Activated CD4-positive, alpha-beta T cell treated with anti-CD3 and anti-CD28 coated beads, Interleukin-2, amount 50 U/mL, for 4 hours (primary cell): ENCODE results near the gene CPA2.

Source experiments
- DNase-seq, 2 experiments: peaks; one replicate each; pipeline ENCODE4 v3.0.0-alpha.2; 2020

The CPA2 gene

DNA sequence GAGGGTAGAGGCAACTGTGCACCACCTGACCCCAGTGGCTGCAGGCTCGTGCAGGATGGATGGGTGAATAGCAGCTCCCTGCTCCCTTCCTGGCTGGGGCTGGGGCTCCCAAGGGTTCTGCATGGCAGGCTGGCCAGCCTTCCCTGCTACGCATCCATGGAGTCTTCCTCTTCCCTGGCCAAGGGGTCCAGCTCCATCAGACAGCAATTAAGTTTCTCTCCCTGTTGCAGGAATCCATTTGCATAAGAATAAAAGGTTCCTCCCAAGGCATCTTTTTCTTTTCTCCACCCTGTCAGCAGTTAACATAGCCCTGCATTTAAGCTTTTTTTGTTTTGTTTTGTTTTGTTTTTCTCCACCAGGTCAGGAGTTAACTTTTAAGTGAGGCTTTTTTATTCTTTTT, 10.0 kb upstream of the CPA2 start:
- DNase-seq = no peak

DNA sequence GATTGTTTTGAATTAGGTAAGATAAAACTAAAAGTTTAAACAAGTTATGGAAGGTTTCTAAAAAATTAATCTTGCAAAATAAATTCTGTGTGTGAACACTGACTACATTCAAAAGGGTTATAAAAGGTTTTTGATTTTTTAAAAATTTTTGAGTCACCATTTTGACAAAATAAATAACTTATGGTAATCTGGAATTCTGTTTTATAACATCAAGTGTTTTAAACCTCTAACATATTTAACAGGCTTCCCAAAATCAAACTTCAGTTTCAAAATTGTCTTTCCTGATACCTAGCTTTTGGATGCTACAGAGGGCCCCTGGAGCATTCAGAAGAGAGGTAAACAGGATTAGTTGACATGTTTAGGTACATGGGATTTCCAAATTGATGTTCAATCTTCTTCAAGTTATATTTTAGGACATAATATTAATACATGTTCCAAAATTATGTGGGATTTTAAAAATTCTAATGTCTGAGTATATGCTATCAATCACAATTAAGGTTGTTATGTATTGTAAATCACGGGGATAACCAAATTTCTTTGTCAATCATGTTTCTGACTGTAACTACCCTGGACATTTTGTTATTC, 8.1 kb upstream of the CPA2 start:
- no peak for DNase-seq

DNA sequence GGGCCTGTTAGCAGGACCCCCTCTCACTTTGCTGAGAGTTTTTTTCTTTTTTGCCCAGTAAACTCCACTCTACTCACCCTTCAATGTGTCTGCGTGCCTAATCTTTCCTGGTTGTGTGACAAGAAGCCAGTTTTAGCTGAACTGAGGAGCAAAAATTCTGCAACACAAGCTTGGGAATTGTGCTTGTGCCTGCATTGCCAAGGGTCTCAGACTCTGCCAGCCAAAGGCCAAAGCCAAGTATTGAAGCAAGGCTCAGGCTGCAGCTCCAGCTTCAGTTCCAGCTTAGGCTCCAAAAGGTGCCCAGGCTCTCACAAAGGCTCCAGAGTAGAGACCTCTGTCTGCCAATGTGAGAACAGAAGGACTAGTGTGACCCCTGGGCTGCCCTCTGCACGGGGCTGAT, 4.2 kb upstream of the CPA2 start:
- DNase-seq = no peak

DNA sequence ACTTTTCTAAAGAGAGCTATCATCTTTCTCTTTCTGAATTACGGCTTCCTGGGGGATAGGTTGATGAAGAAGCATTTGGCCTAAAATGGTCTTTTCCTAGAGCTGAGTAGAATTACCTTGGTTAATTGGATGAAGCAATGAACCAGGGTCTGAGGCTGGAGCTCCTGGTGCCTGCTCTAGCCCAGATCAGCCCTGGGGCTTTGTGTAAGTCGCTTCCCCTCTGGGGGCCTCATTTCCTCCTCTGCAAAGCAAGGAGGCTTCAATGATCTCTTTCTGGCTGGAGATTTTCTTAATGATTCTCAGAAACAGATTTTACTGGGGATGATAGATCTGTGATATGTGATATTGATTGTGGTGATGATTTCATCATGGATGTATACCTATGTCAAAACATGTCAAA, 3.5 kb upstream of the CPA2 start:
- no peak for DNase-seq

DNA sequence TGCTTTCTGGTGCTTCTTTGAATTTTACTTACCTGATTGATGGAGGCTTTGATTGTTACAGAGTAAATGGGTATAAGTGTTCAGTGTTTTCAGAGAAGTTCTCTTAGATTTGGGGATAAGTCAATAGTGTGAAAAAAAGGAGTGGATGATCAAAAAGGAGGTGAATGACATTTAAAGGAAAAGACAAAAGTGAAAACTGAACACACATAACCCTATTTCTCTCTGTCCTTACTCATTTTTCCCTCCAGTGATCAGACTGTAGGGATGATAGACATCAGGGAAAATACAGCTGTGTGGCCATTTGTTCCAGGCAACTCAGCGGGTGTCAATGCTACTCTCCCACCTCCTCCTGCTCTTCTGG, 278 bp downstream of the CPA2 start:
- DNase-seq = no peak

DNA sequence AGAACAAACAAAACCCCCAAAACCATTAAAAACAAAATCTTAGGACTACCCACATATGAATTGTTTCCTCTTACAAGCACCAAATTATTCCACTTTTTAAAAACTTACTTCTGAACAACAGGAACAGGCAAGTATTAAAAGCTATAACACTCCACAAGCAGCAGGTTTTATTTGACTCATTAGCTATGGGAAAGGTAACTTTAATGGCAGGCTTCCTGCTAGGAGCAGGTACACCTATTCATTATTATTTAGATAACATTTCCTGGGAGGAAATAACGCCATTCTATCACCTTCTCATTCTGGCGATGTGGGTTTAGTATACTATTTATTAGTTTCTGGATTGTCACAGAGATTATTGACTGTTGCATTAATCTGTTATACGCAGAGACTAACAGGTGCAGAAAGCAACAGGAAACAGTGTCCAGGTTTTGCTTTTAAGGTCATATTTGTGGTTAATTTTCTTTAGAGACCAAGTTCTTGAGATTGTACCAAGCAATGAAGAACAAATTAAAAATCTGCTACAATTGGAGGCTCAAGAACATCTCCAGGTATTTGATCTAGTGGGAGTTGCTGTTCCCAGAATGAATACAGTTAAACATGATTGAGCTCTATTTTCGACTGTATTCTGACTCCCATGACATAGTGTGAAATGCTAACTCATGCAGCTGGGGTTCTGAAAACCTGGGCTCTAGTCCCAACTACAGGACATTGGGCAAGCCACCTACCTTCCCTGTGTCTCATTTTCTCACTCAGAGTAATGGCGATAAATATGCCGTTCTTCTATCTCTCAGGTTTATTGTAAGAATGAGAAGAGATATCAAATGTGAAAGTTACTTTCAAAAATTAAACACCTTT, 2.0 kb downstream of the CPA2 start:
- DNase-seq = no peak

DNA sequence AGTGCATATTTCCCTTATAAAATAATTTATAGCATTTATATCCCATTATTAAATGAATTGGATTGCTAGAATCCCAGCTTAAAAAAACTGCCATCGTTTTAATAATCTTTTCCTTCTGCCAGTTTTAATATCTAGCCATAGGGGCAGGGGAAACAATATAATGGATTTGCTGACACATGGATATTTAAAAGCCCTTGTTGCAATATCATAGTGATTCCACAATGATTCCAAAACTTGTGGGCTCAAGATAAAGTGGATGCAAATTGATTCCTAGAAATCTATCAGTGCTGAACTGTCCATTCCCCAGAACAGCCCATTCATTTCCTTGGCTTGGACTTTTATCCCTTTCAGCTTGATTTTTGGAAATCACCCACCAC, 2.6 kb downstream of the CPA2 start:
- no peak for DNase-seq

DNA sequence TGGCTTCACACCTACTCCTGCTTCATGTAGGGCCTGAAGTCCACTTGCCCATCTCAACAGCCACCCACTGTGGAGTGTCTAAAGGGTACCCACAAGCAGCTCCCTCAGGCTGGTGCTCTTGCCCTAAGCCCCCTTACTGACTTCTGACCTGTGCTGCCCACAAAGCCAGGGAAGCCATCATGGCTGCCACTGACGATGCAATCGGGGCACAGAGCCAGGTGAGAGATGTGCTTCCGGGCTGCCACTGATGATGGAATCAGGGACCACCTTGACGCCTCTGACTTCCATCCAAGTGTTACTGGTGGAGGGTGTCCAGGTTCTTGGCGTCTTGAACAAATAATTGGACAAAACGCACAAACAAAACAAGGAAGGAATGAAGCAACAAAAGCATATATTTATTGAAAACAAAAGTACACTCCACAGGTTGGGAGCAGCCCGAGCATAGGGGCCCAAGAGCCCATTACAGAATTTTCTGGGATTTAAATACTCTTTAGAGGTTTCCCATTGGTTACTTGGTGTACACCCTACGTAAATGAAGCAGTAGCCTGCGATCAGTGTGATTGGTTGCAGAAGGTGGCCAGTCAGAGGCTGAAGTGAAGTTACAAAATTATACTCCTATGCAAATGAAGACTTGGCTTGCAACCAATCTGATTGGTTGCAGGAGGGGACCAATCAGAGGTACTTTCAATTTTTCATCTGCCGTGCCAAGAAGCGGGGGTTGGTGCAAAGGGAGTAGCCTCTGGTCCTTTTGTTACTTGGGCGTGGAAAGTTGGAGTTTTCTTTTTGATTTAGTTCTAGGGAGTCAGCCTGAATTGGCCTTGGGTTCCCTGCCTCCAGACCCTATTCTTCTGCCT, 4.5 kb downstream of the CPA2 start:
- no peak for DNase-seq

DNA sequence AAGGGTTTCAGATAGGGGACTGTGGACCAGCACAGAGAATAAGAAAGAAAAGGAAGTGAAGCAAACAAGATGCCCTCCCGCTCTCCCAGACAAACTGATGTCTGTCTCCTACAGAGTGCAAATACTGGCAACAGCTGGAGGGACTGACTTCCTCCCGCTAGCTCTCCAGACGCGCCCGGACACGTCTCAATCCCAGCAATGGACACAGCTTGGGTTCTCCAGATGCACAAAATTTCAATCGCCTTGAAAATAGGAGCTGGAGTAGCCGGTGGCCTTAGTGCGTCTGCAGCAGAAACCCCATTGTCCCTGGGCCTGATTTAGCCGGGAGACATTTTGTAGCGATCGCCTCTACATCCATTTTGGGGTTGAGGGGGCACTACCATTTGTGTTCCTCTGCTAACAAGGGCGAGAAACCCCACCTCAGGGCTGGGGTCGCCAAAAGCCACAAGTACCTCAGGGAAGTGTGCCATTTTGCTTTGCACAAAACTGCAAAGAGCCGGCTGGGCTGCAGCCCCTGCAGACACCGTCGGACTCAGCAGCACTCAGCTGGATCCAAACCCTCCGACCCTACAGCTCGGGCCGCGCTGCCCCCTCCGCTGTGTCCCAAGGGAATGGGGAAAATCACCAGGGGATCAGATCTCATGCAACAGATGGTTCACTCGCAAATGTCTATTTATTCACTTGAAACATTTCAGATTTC, 5.9 kb downstream of the CPA2 start:
- no peak for DNase-seq

DNA sequence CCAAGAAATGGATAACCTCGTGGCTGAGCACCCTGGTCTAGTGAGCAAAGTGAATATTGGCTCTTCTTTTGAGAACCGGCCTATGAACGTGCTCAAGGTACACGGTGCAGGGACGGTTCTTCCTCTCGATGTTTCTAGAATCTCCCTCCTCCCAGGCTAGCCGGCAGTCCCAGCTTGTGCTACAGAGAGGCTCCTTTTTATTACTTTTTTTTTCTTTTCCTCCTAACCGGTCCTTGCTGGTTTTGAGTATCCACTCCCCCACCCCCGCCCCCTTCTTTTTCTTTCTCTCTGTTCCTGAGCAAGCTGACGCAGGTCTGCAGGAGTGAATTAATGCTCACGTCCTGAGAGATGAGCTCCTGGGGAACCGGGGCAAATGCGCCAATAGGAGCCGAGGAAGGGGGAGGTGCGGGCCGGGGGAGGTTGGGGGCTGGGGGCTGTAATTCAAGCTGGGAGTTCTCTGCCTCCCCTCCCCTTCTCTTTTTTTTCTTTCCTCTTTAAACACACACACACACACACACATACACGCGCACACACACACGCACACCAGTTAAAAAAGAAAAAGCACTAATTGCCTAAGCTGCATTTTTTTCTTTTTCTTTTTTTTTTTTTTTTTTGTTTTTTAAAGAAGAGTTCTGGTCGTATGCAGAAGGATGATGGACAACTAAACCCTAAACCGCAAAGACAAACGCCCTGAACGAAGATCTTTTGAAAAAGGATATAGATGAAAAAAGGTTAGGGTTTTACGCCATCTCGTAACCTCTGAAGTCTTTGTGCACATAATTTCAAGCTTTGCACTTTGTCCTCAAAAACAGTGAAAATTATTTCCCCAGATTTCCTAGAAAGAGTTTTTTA, 6.6 kb downstream of the CPA2 start:
- DNase-seq = no peak

DNA sequence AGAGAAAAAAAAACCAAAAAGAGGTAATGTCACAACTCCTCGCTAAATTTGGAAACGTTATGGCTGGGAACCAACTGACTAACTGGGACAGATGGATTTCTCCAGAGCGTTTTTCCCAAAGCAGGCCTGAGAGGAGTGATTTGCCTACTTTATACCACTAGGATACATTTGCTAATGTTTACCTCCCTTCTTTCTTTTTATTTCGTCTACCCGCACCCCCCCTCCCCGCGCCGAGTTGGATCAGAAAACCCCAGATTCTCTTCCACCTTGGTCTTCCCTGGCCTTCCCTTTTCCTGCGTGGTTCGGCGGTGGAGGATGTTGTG, 7.2 kb downstream of the CPA2 start:
- DNase-seq = no peak

DNA sequence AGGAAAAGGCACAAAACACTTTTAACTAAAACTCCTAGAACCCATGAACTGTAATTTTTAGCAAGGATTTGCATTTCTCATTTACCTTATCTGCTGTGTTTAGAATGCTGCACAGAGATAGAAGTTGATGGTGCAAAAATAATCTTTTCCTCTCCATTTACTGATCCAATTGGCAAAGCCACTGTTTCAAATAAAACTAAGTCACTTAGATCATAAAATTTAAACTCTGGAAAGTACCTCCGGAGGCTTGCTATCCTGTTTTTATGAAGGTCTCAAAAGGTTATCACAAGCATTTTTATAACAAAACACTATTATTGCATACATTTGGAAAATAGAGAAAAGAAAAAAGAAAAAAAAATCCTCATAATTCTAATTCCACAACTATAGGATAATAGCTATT, 7.6 kb downstream of the CPA2 start:
- DNase-seq = no peak

DNA sequence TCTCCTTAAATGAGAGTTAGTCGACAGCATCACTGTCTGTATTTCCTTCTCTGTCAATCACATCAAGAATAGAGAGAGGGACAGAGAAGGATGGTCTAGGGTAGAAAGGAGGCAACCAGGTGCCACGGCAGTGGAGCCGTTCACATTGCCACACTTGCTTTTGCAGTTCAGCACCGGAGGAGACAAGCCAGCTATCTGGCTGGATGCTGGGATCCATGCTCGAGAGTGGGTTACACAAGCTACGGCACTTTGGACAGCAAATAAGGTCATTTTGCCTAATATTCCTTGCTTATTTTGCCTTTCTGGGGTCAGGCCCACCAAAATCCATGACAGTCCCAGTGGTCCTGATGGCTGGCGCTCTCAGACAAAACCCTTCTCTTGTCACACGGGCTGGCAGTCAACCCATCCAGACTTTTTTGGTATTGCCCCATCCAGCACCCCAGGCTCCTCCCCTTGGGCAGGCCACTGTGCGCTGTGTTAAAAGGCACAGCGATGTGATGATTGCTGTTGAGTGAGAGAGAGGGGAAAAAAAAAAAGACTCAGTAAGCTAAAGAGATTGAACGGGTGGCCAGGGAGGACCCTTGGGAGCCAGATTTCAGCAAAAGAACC, 8.4 kb downstream of the CPA2 start:
- no peak for DNase-seq

DNA sequence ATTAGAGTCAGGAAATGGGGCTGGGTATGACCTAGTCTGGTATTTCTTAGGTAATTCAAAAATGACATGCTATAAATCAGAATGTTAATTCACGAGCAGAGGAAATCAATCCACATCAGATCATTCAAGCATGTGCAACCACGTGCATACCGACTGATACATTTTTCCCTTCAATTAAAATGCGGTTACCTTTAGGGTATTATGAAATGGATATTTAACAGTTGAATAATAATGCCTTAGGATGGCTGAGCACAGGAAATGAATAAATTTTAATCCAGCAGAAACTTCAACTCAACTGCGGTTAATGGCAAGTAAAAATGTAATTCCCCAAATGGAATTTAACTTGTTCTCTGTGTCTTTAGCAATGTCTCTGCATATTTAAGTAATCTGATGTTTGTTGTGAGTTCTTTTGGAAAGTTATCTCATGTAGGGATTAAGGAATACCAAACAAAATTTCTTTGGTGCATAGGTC, 9.2 kb downstream of the CPA2 start:
- no peak for DNase-seq

DNA sequence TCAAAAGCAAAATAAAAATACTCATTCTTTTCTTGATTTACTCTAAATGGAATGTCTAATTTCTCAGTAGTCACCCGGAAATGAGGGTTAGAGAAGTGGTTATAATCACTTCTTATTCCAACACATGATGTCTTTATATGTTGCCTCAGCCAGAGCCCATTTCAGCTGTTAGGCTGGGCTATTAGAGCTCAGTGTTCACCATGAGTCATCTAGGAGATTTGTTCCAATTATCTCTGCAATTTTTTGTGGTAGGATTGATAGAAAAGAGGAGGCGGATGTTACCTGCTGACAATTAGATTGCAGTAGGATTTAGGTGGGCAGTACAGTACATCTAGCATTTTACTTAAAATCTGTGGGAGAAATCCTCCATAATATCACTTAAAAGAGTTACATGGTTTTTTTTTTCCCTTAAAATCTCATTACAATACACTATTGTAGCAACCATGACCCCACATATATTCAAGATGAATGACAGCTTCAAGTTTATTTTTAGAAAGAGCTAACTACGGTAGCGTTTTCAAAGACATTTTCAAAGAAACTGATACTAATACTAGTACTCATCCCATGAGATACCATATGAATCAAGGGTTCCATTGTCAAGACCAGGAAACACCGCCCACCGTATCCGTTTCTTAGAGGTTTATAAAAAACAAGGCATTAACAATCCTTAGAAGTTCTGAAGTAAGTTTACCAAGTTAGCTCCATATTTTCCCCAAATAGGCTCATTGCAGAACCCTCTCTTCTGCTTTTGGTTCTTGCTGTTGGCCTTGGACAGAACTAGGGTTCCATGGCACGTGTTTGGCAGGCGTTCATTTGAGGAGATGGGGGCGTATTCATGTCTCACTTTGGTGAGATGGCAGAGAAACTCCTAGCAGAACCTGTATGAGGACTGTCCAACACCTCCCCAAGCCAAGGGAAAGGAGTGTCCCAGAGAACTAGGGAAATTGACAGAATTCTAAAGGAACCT, 10.4 kb downstream of the CPA2 start:
- DNase-seq = no peak

DNA sequence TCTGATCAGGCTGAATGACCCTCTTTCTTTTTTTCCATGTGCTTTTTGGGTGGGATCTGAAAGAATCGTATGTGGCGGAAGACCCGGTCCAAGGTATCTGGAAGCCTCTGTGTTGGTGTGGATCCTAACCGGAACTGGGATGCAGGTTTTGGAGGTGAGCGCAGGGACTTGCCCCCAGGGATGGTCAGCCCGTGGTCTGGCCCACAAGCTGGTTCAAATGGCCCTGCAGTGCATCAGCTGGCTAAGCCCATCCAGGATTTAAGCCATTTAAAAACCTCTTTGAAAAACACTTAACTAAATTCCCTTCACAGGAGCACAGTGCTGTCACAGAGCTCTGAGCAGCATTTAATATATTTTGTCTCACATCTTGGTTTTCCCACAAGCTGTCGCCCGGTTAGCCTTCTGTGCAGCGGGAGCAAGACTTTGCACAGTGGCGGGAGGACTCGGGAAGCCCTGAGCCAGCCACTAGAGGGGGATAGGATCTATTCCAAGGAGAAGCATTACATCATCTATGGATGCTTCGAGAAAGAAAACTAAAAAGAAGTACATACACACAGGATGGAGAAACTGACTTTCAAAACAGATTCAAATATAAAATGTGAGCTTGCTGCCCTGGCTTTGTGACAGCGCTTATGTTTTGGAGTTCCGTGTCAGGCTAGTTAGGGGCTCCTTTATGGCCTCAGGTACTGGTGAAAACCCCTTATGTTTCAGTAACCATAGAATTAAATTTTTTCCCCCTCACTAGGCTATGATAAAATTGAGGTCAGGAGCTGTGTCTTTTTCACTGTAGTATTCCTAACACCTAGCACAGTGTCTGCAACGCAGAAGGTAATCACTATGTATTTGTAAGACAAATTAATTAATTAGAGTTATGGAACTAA, 11.3 kb downstream of the CPA2 start:
- no peak for DNase-seq

DNA sequence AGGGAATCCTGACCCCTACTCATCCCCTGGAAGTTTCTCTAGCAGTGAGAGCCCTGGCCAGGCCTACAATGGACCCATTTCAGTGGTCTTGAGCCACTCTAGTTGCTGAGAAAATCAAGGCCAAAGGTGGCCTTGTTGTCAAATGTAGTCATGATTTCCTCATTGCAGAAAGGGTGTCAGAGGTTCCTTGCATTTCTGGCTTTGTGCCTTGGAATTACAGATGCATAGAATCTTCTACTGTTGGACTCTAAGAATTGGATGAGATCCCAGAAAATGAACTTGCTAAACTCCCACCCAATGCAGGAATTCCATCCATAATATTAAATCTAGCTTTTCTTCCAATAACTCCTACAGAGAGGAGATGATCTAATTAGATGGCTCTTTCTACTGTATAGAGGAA, 12.2 kb downstream of the CPA2 start:
- no peak for DNase-seq

DNA sequence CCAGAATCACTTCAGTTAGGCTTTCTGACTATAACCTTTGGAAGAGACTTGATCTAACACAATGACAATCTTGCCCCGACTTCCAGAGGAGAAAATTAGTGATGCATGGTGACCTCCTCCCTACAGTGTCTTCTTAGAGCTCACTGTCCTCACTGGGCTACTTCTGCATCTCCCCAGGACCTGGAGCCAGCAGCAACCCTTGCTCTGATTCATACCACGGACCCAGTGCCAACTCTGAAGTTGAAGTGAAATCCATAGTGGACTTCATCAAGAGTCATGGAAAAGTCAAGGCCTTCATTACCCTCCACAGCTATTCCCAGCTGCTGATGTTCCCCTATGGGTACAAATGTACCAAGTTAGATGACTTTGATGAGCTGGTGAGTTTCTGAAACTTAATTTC, 12.6 kb downstream of the CPA2 start:
- DNase-seq = no peak

DNA sequence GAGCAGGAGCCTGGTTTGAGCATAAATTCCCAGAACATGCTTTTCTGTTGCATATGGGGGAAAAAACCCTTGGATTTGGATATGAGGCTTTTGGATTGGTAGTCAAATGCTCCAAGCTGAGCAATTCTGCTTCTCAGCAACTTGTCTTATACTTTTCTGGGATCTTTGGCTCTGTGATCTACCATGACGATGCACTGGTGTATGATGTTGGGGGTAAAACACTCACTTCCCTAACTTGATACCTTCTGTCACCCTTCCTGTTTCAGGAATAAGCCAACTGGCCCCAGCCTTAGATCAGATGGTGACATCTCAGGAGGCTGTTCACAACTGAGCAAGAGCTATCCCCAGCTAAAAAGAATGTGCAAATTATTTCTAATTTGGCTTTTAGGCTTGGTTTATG, 13.2 kb downstream of the CPA2 start:
- DNase-seq = no peak

DNA sequence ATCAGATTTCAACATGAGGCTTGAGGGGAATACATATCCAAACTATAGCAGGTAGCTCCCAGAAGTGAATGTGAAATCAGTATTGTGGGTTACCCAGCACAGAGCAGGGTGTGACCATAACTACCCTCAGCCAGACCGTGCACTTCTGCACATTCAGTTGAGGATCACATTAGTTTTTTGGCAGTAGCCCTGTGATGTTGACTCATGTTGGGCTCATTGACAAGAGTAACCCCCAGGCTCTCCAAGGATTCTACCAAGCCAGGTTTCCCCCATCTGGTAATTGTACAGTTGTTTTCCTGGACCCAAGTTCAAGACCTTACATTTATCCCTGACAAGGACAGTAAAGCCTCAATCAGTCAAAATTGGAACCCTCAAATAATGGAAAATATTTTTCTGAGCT, 14.6 kb downstream of the CPA2 start:
- no peak for DNase-seq
